ENCODE results near the gene MDC1.
A peak's percentile ranks its signal among the peaks of the same experiment; 100 is the strongest.
"Not testable (repeated sequence)": the region's sequence is repeated elsewhere in the genome, so short reads cannot be mapped to it uniquely, and the experiment has no call there.

MDC1 gene

DNA sequence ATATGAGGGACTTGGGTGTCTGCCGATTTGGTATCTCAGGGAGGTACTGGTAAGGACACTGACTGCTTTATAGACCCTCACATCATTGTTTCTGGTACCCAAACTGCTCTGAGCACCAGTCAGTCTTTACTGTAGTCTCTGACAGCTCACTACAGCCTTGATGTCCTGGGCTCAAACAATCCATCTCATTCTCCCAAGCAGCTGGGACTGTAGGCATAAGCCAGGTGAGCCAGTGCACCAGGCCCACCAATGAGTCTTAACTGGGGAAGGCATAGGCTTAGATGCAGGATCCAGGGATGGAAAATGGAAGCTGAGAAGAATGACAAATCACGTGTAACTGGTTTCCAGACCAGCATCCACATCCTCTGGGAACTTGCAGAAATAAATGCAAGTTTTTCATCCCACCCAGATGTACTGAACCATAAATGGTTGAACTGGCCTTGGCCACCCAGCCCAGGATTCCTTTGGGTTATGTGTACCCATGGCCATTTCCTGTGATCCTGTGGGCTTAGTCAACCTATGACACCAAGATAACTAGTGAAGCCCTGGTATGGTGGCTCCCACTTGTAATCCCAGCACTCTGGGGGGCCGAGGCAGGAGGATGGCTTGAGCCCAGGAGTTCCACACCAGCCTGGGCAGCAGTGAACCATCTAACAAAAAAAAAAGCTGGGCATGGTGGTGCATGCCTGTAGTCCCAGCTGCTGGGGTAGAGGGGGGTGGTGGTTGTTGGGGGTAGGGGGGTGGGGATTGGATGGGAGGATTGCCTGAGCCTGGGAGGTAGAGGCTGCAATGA lies 8.8 kb upstream of the MDC1 start:
- no peak for DNase-seq (ENCODE audit: low read depth, low spot score)
- TF ChIP-seq ZNF274 (IDR thresholded peaks at IDR 0.05; ENCODE audit: low read depth, low read length) = no peak
- TF ChIP-seq YY1 (IDR thresholded peaks at IDR 0.05; ENCODE audit: insufficient read depth, insufficient read length) = no peak
- TF ChIP-seq SUZ12 (IDR thresholded peaks at IDR 0.05; ENCODE audit: extremely low read depth, insufficient read depth, insufficient read length) = no peak
- H3K4me3 ChIP-seq (ENCODE audit: insufficient read length, low read depth) = no peak overlapping the region
- peaks cover 73% of the 10 kb centered on the region for H3K36me3 ChIP-seq (ENCODE audit: insufficient read depth, insufficient read length, low read length)
- H3K4me1 ChIP-seq (ENCODE audit: insufficient read depth, insufficient read length) = peaks cover 9% of the 10 kb centered on the region
- H3K9me3 ChIP-seq (ENCODE audit: insufficient read depth, low read length) = no peaks in the 10 kb centered on the region
- no peak overlapping the region for H3K9ac ChIP-seq (ENCODE audit: insufficient read length, low read depth)
- H3K27me3 ChIP-seq (ENCODE audit: insufficient read depth, insufficient read length) = no peaks in the 10 kb centered on the region

DNA sequence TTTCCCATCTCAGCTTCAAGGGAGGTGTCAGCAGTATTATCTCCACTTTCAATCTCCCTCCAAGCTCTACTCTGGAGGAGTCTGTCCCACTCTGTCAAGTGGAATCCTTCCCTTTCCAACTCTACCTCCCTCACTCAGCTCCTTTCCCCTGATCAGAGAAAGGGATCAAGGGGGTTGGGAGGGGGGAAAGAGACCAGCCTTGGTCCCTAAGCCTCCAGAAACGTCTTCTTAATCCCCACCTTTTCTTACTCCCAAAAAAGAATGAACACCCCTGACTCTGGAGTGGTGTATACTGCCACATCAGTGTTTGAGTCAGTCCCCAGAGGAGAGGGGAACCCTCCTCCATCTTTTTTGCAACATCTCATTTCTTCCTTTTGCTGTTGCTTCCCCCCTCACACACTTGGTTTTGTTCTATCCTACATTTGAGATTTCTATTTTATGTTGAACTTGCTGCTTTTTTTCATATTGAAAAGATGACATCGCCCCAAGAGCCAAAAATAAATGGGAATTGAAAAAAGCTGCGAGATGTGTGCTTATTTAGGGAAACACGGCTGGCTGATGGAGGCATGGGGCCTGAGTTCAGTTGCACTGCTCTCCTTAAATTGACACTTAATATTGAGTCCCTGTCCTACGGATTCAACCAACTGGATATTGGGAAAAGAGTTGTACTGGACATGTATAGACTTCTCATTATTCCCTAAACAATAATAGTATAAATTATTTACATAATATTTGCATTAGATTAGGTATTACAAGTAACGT lies 8.0 kb upstream of the MDC1 start:
- Histone ChIP-seq H3K36me3 (ENCODE audit: insufficient read depth, insufficient read length, low read length) (peaks cover 72% of the 10 kb centered on the region), H3K9me3 (ENCODE audit: insufficient read depth, low read length) (no peaks in the 10 kb centered on the region), H3K4me1 (ENCODE audit: insufficient read depth, insufficient read length) (peaks cover 5% of the 10 kb centered on the region), H3K4me3 (ENCODE audit: insufficient read length, low read depth) (no peak overlapping the region), H3K9ac (ENCODE audit: insufficient read length, low read depth) (no peak overlapping the region), H3K27me3 (ENCODE audit: insufficient read depth, insufficient read length) (no peaks in the 10 kb centered on the region)
- TF ChIP-seq SUZ12 (IDR thresholded peaks at IDR 0.05; ENCODE audit: extremely low read depth, insufficient read depth, insufficient read length) (no peak), ZNF274 (IDR thresholded peaks at IDR 0.05; ENCODE audit: low read depth, low read length) (no peak), YY1 (IDR thresholded peaks at IDR 0.05; ENCODE audit: insufficient read depth, insufficient read length) (no peak)
- DNase-seq (ENCODE audit: low read depth, low spot score) = no peak

DNA sequence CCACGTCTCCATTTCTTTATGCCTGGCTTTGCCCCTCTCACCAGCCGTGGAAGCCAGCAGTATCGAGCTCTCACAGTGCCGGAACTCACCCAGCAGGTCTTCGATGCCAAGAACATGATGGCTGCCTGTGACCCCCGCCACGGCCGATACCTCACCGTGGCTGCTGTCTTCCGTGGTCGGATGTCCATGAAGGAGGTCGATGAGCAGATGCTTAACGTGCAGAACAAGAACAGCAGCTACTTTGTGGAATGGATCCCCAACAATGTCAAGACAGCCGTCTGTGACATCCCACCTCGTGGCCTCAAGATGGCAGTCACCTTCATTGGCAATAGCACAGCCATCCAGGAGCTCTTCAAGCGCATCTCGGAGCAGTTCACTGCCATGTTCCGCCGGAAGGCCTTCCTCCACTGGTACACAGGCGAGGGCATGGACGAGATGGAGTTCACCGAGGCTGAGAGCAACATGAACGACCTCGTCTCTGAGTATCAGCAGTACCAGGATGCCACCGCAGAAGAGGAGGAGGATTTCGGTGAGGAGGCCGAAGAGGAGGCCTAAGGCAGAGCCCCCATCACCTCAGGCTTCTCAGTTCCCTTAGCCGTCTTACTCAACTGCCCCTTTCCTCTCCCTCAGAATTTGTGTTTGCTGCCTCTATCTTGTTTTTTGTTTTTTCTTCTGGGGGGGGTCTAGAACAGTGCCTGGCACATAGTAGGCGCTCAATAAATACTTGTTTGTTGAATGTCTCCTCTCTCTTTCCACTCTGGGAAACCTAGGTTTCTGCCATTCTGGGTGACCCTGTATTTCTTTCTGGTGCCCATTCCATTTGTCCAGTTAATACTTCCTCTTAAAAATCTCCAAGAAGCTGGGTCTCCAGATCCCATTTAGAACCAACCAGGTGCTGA lies 7.0 kb upstream of the MDC1 start:
- peaks cover 62% of the 10 kb centered on the region for H3K36me3 ChIP-seq (ENCODE audit: insufficient read depth, insufficient read length, low read length)
- not testable (repeated sequence) for H3K9ac ChIP-seq (ENCODE audit: insufficient read length, low read depth); H3K9me3 ChIP-seq (ENCODE audit: insufficient read depth, low read length); H3K4me3 ChIP-seq (ENCODE audit: insufficient read length, low read depth); H3K4me1 ChIP-seq (ENCODE audit: insufficient read depth, insufficient read length); H3K27me3 ChIP-seq (ENCODE audit: insufficient read depth, insufficient read length); DNase-seq (ENCODE audit: low read depth, low spot score)

DNA sequence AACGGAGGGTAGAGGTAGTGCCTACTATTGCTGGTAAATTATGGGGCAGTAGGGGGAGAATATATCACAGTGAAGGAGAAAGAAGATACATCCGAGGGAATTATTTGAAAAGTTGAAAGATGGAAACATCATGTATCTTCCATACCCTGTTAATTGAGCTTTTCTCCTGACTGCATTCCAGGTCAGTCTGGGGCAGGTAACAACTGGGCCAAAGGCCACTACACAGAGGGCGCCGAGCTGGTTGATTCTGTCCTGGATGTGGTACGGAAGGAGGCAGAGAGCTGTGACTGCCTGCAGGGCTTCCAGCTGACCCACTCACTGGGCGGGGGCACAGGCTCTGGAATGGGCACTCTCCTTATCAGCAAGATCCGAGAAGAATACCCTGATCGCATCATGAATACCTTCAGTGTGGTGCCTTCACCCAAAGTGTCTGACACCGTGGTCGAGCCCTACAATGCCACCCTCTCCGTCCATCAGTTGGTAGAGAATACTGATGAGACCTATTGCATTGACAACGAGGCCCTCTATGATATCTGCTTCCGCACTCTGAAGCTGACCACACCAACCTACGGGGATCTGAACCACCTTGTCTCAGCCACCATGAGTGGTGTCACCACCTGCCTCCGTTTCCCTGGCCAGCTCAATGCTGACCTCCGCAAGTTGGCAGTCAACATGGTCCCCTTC lies 6.2 kb upstream of the MDC1 start:
- H3K4me1 ChIP-seq (ENCODE audit: insufficient read depth, insufficient read length); H3K9ac ChIP-seq (ENCODE audit: insufficient read length, low read depth): not testable (repeated sequence)

DNA sequence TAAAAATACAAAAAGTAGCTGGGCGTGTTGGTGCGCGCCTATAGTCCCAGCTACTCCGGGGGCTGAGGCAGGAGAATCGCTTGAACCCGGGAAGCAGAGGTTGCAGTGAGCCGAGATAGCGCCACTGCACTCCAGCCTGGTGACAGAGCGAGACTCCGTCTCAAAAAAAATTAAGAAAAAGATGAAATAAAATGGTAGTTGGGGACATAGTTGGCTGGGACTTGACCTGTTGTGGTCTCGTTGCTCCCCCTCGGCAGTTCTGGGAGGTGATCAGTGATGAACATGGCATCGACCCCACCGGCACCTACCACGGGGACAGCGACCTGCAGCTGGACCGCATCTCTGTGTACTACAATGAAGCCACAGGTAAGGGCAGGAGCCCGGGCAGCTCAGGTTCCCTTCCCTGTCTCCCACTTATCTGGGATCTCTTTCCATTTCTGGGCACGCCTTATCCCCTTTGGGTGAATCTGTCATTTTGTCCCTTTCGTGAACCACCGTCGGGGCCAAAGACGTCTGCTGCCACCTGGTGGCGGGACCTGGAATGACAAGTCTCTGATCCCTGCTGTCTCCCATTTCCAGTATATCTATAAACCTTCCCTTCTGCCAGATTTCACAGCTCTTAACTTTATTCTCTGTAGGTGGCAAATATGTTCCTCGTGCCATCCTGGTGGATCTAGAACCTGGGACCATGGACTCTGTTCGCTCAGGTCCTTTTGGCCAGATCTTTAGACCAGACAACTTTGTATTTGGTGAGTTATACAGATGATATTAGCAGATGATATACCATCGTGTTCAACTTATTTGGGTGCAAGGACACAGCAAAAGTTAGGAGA lies 5.4 kb upstream of the MDC1 start:
- Histone ChIP-seq H3K4me3 (ENCODE audit: insufficient read length, low read depth) (peak overlapping the region; percentile 92), H3K27me3 (ENCODE audit: insufficient read depth, insufficient read length) (no peaks in the 10 kb centered on the region), H3K9ac (ENCODE audit: insufficient read length, low read depth) (peak overlapping the region; percentile 92), H3K9me3 (ENCODE audit: insufficient read depth, low read length) (no peaks in the 10 kb centered on the region), H3K4me1 (ENCODE audit: insufficient read depth, insufficient read length) (peaks cover 3% of the 10 kb centered on the region), H3K36me3 (ENCODE audit: insufficient read depth, insufficient read length, low read length) (peaks cover 51% of the 10 kb centered on the region)
- no peak for DNase-seq (ENCODE audit: low read depth, low spot score)
- TF ChIP-seq ZNF274 (IDR thresholded peaks at IDR 0.05; ENCODE audit: low read depth, low read length) = no peak
- no peak for TF ChIP-seq SUZ12 (IDR thresholded peaks at IDR 0.05; ENCODE audit: extremely low read depth, insufficient read depth, insufficient read length)
- TF ChIP-seq YY1 (IDR thresholded peaks at IDR 0.05; ENCODE audit: insufficient read depth, insufficient read length) = no peak

More for the DNA sequence above, 6.2 kb upstream of the MDC1 start:
- DNase-seq (ENCODE audit: low read depth, low spot score); H3K27me3 ChIP-seq (ENCODE audit: insufficient read depth, insufficient read length); H3K9me3 ChIP-seq (ENCODE audit: insufficient read depth, low read length); H3K4me3 ChIP-seq (ENCODE audit: insufficient read length, low read depth): not testable (repeated sequence)
- H3K36me3 ChIP-seq (ENCODE audit: insufficient read depth, insufficient read length, low read length) = peaks cover 59% of the 10 kb centered on the region

DNA sequence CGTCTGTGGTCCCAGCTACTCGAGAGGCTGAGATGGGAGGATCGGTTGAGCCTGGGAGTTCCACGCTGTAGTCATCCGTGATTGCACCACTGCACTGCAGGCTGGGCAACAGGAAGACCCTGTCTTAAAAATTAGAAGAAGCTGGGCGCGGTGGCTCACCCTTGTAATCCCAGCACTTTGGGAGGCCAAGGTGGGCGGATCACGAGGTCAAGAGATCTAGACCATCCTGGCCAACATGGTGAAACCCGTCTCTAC lies 4.9 kb upstream of the MDC1 start:
- H3K9me3 ChIP-seq (ENCODE audit: insufficient read depth, low read length); H3K4me1 ChIP-seq (ENCODE audit: insufficient read depth, insufficient read length); DNase-seq (ENCODE audit: low read depth, low spot score); H3K27me3 ChIP-seq (ENCODE audit: insufficient read depth, insufficient read length): not testable (repeated sequence)
- H3K9ac ChIP-seq (ENCODE audit: insufficient read length, low read depth) = peak overlapping the region; percentile 92
- H3K4me3 ChIP-seq (ENCODE audit: insufficient read length, low read depth) = peak overlapping the region; percentile 92
- peaks cover 48% of the 10 kb centered on the region for H3K36me3 ChIP-seq (ENCODE audit: insufficient read depth, insufficient read length, low read length)

Data from NT2/D1 (cell line).